BLaER1 (cell line): ENCODE measurements around the gene PTPRE.

Source experiments
- H3K27ac ChIP-seq: shearing (Covaris generic); formaldehyde crosslinking; 2 replicates; pipeline ENCODE4 v1.8.1; 2022
- H3K27me3 ChIP-seq: shearing (Covaris generic); formaldehyde crosslinking; 2 replicates; pipeline ENCODE4 v1.8.1; 2022
- H3K36me3 ChIP-seq: shearing (Covaris generic); formaldehyde crosslinking; 2 replicates; pipeline ENCODE4 v1.8.1; 2022
- H3K4me1 ChIP-seq: shearing (Covaris generic); formaldehyde crosslinking; 2 replicates; pipeline ENCODE4 v1.8.1; 2022
- H3K4me2 ChIP-seq: shearing (Covaris generic); formaldehyde crosslinking; 2 replicates; pipeline ENCODE4 v1.8.1; 2022
- H3K4me3 ChIP-seq: shearing (Covaris generic); formaldehyde crosslinking; 2 replicates; pipeline ENCODE4 v1.8.1; 2022
- H3K9ac ChIP-seq: shearing (Covaris generic); formaldehyde crosslinking; 2 replicates; pipeline ENCODE4 v1.8.1; 2022
- H3K9me3 ChIP-seq: shearing (Covaris generic); formaldehyde crosslinking; 2 replicates; pipeline ENCODE4 v1.8.1; 2022
- H4K20me1 ChIP-seq: shearing (Covaris generic); formaldehyde crosslinking; 2 replicates; pipeline ENCODE4 v1.8.1; 2022
- Cebpa-rat ChIP-seq: shearing (Covaris generic); IDR thresholded peaks from 2 replicates; pipeline ENCODE4 v1.8.1; 2022

Gene PTPRE

DNA sequence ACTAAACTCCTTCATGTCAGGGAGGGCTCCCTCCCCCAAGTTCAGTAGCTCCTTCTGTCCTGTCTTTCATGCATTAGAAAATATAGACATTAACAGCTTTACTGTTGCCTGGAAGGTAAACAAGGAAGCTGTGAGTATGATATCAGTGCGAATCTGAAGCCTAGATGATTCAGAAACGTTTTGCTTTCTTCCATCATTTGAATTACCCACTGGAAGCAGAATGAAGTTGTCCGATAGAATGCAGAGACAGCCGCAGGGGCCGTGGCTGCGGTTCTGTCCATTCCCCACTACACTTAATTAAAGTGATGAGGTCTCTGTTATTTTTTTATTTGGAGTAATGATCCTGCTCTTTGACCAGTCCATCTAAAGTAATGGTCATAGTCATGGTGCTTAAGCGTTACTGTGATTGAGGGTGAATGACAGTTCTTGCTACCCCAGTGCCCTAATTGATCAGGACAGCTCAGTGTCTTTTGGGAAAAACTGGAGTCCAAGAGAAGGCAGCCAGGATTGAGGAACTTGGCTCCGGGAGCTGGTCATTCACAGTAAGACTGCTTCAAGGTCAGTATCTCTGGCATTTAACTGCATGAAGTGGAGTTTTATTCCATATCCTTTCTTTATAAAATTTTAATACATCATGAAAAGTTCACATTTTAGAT is 69.9 kb downstream of the PTPRE start:
- H4K20me1 ChIP-seq = no peaks in the 10 kb centered on the region
- no peak for TF ChIP-seq Cebpa-rat
- H3K4me2 ChIP-seq = no peak overlapping the region
- peaks cover 11% of the 10 kb centered on the region for H3K4me1 ChIP-seq
- H3K9ac ChIP-seq = no peak overlapping the region
- H3K36me3 ChIP-seq = no peaks in the 10 kb centered on the region
- peaks cover 20% of the 10 kb centered on the region for H3K9me3 ChIP-seq
- H3K27me3 ChIP-seq = no peaks in the 10 kb centered on the region
- no peak overlapping the region for H3K27ac ChIP-seq
- H3K4me3 ChIP-seq = no peak overlapping the region

DNA sequence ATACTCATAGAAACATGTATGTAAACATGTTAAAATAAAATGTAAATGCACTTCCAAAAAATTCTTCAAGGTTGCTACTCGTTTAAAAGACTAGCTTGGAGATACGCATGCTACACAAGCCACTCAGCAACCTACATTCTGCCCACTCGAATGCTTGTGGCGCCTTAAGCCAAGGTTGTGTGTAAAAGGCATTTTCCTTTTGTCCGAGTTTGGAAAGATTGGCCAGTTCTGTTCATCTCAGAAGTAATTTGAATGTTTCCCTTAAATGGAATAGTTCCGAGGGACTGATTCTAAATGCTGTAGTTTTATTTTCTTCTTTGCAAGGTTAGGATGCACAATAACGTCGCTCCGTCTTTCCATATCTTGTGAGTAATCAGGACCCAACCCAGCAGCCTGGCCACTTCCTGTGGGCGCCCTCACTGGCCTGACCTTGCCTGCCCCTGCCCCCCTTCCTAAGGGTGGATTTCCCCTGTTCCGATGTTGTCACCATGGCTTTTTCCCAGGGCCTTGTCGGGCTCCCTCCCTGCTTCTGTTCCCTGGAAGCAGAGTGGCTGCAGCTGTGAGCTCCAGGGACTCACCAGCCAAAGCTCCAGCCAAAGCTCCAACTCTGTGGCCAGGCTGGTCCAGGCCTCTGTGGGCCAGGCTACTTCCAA is 70.6 kb downstream of the PTPRE start:
- Histone ChIP-seq H3K4me3 (no peak overlapping the region), H3K36me3 (no peaks in the 10 kb centered on the region), H3K9me3 (peaks cover 20% of the 10 kb centered on the region), H3K9ac (no peak overlapping the region), H3K4me2 (no peak overlapping the region), H4K20me1 (no peaks in the 10 kb centered on the region), H3K4me1 (peaks cover 11% of the 10 kb centered on the region), H3K27ac (no peak overlapping the region), H3K27me3 (no peaks in the 10 kb centered on the region)
- no peak for TF ChIP-seq Cebpa-rat

DNA sequence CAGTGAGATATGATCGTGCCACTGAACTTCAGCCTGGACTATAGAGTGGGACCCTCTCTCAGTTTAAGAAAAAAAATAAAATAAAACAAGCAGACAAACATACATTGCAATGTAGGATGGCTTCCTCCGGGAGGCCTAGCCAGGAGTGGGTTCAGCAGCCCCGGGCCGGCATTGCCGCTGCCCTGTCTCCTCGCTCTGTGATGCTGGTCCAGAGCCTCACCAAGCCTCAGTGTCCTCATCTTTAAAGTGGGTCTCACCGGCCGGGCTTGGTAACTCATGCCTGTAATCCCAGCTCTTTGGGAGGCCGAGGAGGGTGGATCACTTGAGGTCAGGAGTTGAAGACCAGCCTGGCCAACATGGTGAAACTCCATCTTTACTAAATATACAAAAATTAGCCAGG is 71.6 kb downstream of the PTPRE start:
- Histone ChIP-seq H4K20me1 (no peaks in the 10 kb centered on the region), H3K9me3 (peaks cover 20% of the 10 kb centered on the region), H3K27me3 (no peaks in the 10 kb centered on the region), H3K36me3 (no peaks in the 10 kb centered on the region), H3K4me3 (no peak overlapping the region), H3K9ac (no peak overlapping the region), H3K4me2 (no peak overlapping the region), H3K27ac (no peak overlapping the region), H3K4me1 (peaks cover 8% of the 10 kb centered on the region)
- TF ChIP-seq Cebpa-rat = no peak

DNA sequence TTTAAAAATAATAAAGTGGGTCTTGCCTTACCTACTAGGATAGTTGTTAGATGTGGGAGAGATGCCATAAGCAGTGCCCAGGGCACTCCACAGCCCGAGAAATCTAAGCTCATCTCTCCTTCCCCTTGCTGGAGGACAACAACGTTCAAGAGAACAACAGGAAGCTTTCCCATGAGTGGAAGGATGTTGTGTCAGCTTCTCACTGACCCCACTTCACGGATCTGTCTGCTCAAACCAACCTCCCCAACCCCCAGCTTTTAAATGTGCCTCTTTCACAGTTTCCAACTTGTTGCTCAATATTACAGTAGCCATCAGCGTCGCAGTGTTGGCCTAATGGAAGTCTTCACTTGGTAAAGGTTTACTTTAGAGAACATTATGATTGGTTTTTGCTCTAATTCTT is 72.1 kb downstream of the PTPRE start:
- no peak overlapping the region for H3K9ac ChIP-seq
- H3K4me2 ChIP-seq = no peak overlapping the region
- TF ChIP-seq Cebpa-rat = no peak
- peaks cover 21% of the 10 kb centered on the region for H3K9me3 ChIP-seq
- H3K27ac ChIP-seq = no peak overlapping the region
- no peaks in the 10 kb centered on the region for H4K20me1 ChIP-seq
- H3K4me3 ChIP-seq = no peak overlapping the region
- peaks cover 2% of the 10 kb centered on the region for H3K4me1 ChIP-seq
- H3K36me3 ChIP-seq = no peaks in the 10 kb centered on the region
- no peaks in the 10 kb centered on the region for H3K27me3 ChIP-seq

DNA sequence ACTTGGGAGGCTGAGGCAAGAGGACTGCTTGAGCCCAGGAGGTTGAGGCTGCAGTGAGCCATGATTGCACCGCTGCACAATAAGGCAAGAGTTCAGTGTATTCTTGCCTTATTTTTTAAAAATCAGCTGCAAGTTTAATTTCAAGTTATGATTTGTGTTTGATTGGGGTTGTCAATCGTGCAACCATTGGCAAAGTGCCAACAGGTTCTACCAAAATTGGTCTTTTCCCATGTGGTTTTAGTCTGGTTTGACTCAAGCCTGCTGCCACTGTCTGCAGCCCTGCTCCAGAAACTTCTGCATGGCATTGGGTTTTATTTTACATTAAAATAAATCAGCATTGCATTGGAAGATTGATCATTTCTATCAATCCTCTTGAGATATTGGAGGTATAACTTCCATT is 72.7 kb downstream of the PTPRE start:
- H3K4me2 ChIP-seq = no peak overlapping the region

DNA sequence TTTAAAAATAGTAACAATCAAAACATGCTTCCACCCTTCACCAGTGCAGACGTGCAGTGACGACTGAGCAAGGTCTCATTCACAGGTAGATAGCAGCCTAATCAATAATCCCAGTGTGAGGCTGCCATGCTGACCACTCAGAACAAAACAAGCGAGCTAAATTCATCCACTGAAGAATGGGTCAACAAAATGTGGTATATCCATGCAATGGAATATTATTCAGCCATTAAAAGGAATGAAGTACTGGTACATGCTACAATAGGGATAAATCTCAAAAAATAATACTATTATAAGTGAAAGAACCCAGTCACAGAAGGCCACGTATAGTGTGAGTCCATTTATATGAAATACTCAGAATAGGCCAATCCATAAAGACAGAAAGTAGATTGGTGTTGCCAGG is 74.0 kb downstream of the PTPRE start:
- Histone ChIP-seq H3K27ac (no peak overlapping the region), H4K20me1 (no peaks in the 10 kb centered on the region), H3K36me3 (no peaks in the 10 kb centered on the region), H3K4me2 (no peak overlapping the region), H3K4me3 (no peak overlapping the region), H3K9me3 (peaks cover 27% of the 10 kb centered on the region), H3K9ac (no peak overlapping the region), H3K27me3 (no peaks in the 10 kb centered on the region), H3K4me1 (no peaks in the 10 kb centered on the region)
- no peak for TF ChIP-seq Cebpa-rat

More for the DNA sequence above, 72.7 kb downstream of the PTPRE start:
- Histone ChIP-seq H3K9ac (no peak overlapping the region), H3K27ac (no peak overlapping the region), H3K4me3 (no peak overlapping the region), H4K20me1 (no peaks in the 10 kb centered on the region), H3K36me3 (no peaks in the 10 kb centered on the region), H3K9me3 (peaks cover 26% of the 10 kb centered on the region), H3K4me1 (no peaks in the 10 kb centered on the region), H3K27me3 (no peaks in the 10 kb centered on the region)
- TF ChIP-seq Cebpa-rat = no peak

DNA sequence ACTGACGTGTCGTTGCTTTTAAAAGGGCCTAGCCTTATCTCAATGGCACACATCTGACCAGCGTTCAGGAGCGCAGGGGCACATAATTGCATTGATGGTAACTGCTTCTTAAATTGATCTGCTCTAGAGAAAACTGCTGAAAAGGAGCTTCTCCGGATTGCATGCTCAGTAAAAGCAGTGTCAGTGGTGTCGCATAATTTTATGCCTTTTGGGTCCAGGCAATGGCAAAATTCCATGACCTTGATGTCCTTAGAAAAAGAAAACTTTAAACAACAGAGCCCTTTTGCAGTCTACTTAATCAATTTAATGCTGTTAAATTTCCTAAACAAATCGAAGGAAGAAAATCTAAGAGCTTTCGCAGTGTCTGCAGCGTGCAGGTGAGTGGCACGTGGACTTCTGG is 75.7 kb downstream of the PTPRE start:
- no peaks in the 10 kb centered on the region for H3K4me1 ChIP-seq
- no peak overlapping the region for H3K9ac ChIP-seq
- no peak overlapping the region for H3K27ac ChIP-seq
- H3K36me3 ChIP-seq = no peaks in the 10 kb centered on the region
- no peak overlapping the region for H3K4me3 ChIP-seq
- TF ChIP-seq Cebpa-rat = no peak
- H3K4me2 ChIP-seq = no peak overlapping the region
- H3K27me3 ChIP-seq = no peaks in the 10 kb centered on the region
- H4K20me1 ChIP-seq = no peaks in the 10 kb centered on the region
- peaks cover 27% of the 10 kb centered on the region for H3K9me3 ChIP-seq

DNA sequence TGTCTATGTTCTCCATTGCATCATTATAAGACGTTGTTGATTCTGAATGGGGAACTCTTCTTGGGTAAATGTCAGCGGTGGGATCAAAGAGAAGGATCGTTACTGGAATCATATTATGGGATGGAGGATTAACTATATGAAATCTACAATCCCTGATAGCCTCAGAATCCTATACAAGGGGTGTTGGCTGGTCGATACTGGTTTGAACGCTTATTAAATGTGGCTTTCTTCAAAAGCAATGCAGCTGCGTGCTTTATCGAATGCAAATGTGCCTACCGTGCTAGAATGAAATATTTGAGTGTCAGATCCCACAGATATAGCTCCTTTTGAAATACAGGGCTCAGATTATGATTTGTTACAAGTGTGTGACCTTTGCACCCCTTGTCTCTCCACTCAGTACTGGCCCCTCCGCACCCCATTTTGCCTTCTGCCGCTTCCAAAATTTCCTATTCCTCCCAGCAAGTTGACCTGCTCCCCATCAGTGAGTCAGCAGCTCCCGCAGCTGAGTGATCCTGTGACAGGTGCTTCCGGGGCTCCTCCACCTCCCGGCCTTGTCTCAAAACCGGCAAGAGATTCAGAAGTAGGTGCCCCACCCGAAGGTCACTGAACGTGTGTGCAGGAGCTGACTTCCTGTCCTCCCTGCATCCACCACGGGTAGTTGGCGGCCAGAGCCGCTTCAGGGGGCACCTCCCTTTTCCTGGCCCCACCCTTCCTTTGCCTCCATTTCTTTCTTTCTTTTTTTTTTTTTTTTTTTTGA is 76.6 kb downstream of the PTPRE start:
- Histone ChIP-seq H3K36me3 (no peaks in the 10 kb centered on the region), H4K20me1 (no peaks in the 10 kb centered on the region), H3K4me2 (no peak overlapping the region), H3K27ac (no peak overlapping the region), H3K9ac (no peak overlapping the region), H3K9me3 (peaks cover 27% of the 10 kb centered on the region), H3K4me3 (no peak overlapping the region), H3K4me1 (peaks cover 8% of the 10 kb centered on the region), H3K27me3 (no peaks in the 10 kb centered on the region)
- TF ChIP-seq Cebpa-rat = no peak

DNA sequence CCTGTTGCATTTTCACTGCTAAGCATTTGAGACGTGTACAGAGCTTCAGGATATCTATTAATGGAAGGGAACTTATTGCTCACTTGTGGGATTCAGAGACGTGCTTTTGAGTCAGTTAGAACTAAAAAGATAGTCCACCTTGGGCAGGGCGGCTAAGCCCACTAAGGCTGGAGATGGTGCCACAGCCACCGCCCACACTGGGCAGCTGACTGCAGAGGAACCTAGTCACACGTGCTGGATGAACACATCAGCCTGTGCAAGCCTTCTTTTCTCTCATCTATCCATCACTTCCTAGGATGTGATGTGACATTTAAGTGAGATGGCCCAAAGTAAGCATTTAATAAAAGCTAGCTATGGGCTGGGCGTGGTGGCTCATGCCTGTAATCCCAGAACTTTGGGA is 78.0 kb downstream of the PTPRE start:
- Histone ChIP-seq H3K4me2 (no peak overlapping the region), H3K4me3 (no peak overlapping the region), H3K27me3 (no peaks in the 10 kb centered on the region), H3K36me3 (no peaks in the 10 kb centered on the region), H4K20me1 (no peaks in the 10 kb centered on the region), H3K4me1 (peaks cover 23% of the 10 kb centered on the region), H3K9me3 (peaks cover 21% of the 10 kb centered on the region), H3K27ac (no peak overlapping the region), H3K9ac (no peak overlapping the region)
- no peak for TF ChIP-seq Cebpa-rat
